Stimulated activated CD8-positive, alpha-beta memory T cell treated with anti-CD3 and anti-CD28 coated beads, Interleukin-7, amount 100 ng/mL, for 4 hours (primary cell): Measurements from ENCODE around the gene COL19A1.

Experiments used
- DNase-seq, 2 donors: peaks; one replicate each; pipeline ENCODE4 v3.0.0-alpha.2; 2020; ENCODE audit warnings: low read depth in 2 of 2

The COL19A1 gene

DNA sequence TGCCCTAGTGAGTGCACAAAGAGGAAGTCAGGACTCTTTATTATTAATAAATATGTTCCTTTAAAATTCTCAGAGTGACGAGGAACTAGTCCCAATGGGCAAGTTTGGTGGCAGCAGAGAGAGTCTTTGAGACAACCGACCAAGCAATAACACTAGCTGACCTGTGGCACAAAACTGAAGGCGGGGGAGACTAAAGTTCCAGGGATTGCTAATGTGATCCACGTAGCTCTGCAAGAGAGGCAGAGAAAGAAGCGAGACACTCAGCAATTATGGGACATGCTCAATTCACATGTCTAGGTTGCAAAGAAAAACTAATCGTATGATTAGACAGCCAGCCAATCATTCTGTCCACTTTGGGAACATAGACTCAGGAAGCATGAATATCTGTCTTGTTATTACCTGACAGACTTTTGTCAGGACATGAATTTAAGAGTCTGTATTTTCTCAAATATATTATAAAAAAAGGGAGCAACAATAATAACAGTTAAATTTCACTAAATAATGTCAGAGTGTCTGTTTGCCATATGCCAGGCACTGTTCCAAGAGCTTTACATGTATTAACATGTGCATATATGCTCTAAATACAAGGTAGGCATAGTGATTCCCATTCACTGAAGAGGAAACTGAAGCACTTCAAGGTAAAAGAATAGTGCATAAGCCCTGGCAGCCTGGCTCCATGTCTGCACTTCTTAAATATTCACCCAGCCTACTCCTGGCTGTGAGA, 355.5 kb downstream of the COL19A1 start:
- no peak for DNase-seq

DNA sequence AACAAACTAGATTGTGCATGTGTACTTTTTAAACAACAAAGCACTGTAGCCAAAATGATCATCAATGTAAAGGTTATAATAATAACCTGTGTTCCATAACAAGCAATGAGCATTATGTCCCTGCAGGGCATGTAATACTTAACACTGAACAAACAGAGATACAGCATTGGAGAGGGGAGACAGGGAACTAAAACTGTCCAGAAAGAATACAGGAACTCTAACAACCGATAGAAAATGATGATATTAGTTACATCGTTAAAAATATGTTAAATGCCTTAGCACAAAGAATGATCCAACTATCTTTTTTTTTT, 356.0 kb downstream of the COL19A1 start:
- DNase-seq: no peak

DNA sequence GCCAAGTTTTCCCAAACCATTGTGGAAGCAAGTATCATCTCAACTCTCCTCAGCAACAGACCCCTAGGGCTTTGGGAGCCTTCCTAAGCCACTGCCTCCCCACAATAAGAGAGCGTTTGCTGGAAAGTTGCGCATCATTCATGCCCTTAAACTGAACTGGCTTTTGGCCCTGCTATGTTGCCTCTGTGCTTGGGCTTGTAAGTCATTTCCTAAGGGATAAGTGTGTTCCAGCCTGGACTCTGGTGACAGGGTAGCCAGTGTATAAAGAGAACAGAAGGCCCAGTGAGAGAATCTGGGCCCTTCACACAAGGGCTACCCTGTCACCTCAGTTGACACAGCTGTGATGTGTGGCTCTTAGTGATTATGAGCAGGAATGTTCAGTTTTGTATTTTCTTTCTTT, 358.7 kb downstream of the COL19A1 start:
- no peak for DNase-seq

DNA sequence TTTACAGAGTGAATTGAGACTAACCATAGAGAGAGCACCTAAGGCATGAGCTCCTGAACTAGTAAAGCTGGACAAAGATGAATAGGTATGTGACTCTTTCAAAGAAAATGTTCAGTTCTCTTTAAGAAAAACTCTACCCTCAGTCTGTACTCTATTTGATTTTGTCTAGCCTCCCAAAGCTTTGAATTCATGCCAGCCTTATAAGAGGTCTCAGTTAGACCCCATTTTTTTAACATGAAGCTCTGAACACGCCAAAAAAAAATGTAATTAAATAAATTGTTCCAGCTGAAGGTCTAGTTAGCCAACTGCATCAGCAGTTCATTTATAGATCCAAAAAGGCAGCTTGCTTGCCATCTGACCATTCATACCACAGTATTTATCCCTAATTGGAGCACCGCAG, 365.0 kb downstream of the COL19A1 start:
- no peak for DNase-seq

DNA sequence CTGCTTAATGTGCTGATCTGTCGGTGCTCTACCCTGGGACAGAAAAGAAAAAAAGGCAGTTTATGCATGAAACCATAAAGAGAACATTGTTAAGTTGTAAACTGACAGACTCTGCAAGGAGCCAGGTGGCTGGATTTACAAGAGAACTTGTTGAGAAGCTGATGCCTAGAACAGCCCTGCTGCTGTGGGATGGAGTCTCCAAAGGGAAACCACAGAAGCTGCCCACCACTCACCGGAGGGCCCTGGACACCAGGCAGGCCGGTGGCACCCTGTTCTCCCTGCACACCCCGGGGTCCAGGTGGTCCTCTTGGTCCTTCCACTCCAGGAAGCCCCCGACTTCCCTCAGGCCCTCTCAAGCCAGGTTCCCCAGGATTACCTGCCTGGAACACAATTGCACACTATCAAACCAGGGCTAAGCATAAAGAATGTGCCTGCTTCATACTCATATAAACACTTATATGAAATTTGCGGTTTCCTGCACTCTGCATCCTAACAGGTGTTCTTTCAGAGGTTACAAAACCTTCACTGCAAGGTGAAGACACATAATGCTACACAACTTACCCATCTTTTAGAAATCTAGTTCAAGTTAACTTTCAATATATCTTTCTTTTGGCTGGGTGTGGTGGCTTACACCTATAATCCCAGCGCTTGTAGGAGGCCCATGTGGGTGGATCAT, 368.3 kb downstream of the COL19A1 start:
- no peak for DNase-seq

DNA sequence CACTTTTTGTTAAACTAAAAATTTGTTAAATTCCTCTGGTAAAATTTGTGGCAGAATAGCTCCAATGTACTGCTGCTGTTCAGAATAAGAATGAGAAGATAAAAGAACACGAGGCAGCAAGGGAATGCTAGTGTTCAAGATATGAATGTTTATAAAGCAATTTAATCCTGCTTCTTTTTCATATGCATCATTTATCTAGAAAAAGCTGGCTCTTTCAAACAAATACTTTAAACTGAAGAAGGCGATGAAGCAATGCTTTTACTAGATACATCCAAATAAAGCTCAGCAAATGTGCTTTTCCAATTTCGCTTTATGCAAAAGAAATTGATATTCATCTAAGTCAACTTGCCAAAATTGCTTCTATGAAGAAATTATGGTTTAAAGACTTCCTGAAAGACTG, 370.0 kb downstream of the COL19A1 start:
- DNase-seq: no peak

DNA sequence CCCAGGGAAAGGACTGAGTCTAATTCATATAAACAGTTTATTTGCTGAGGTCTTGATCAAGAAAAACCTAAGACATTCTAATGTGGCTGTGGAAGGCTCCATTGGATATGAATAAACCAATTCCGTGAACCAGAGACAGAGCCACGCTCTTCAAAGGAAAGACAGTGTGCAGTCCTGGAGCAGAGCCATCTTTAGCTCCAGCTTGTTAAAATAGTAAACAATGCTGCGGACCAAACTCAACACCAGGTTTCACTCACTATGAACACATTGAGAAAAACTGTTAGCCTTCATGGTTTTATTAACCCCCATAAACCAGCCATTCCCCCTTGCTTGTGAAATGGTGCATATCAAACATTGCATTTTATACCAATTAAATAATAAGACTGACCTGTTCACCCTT, 374.7 kb downstream of the COL19A1 start:
- DNase-seq: no peak

DNA sequence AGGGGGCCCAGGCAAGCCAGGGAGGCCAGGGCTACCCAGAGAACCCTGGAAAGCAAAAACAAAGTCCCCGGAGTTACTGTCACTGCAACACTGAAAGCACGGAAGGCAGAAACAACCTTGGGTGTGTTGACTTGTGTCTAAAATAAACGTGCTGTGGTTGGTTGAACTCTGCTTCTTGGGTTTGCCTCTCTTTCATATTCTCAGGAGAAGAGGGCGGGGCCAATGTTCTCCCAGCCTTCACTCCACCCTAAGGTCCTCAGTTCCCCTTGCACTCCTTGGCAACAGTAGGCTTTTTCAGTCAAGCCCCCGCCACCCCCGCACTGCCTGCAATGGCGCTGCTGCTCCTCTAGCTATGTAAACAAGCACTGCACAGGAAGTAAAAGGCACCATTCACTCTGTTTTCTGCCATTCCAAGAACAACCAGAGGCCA, 375.6 kb downstream of the COL19A1 start:
- DNase-seq: no peak

DNA sequence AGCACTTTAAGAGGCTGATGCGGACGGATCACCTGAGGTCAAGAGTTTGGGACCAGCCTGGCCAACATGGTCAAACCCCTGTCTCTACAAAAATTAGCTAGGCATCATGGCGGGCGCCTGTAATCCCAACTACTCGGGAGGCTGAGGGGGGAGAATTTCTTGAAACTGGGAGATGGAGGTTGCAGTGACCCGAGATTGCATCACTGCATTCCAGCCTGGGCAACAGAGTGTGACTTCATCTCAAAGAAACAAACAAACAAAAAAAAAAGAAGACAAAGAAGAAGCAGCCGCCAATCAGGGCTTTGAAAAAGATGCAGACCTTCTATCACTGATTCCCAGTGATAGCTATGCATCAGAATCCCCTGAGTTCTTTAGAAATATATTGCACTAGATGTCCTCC, 379.8 kb downstream of the COL19A1 start:
- no peak for DNase-seq

DNA sequence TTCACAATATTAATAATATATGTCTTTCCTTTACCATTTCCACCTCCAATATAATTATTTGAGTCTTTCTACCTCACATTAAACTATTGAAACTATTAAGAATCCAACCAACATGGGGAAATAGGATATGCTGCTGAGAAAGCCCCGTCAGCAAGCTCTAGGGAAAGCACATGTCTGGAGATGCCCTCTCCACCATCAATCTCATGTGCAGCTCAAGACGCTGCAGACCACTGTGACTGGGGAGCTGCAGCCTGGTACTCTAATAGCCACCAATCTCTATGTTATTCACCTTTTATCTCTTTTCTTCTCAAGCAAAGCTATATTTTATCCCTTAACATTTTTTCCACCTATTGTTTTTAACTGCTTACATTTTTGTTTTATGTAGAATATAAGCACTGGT, 386.2 kb downstream of the COL19A1 start:
- no peak for DNase-seq

DNA sequence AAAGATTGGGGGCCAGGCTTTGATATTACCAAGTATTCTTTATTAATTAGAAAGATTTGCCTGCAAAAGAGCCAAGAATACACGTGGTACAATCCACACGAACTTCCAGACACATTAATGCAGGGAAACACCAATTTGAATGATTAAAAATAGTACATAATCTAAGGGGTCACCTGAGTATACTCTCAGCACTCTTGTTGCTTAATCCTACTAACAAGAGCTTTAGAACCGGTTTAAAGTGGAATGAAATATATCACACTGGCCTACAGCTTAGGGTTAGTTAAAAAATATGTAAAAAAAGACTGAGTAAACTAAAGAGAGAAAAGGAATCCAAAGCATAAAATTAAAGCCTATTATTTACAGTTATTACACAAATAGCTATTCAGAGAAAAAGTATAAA, 387.6 kb downstream of the COL19A1 start:
- DNase-seq: no peak

DNA sequence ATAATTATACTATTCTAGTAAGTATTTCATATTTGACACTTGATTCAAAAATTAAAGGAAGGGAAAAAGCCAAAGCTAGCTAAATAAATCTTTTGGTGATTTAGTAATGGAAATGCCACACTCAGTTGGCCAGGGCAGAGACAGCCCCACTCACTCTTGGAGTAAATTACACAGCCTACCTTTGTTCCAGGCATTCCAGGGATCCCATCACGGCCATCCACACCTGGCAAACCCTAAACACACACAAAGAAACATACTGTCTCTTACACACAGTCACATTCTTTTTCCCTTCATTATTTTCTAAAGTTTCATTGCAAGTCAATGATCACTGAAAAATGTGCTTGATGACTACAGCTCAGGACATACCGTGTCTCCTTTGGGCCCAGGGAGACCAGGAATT, 388.4 kb downstream of the COL19A1 start:
- DNase-seq: no peak

DNA sequence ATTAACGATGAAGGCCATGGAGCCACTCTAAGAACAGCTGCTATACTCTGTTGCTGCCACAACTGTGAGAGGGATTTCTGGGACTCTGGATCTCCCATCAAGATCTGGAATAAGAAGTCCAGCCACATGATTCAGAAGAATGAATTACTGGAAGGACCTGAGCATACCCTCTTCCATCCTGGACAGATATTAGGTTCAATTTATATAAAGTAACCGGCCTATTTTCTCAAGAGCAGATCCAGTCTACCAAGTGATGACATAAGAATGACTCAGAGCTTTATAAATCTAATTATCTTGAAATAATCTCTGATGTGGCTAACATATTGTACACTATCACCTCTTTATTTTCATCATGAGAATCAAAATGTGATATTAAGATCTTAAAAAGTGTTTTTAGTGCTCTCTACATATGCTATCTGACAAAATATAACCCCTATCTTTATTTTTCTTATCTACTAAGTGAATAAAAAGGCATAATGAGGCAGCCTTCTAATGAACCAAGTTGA, 391.5 kb downstream of the COL19A1 start:
- no peak for DNase-seq

DNA sequence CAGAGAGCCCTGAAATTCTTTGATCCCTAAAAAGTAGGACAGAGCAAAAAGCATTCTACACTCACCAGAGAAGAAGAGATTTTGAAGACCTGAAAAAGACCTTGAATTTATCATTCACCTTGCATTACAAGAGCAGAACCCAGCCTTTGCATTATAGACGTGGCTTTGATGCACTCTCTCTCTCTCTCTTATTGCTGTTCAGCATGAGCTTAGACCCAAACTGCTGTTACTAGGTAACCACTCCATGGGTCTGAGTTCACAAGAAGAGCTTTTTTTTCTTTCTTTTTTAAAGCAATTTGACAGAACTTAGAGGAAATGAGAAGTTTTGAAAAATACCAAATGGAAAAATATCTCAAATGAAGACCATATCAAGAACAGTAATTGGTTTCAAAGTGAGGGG, 392.1 kb downstream of the COL19A1 start:
- no peak for DNase-seq
